SH-SY5Y (cell line): ENCODE measurements around the gene VPS51.

ENCODE experiments used
- GATA2 ChIP-seq: IDR thresholded peaks from 2 replicates; pipeline ENCODE4 v1.6.1; 2011; ENCODE audit warnings: mild to moderate bottlenecking, low read depth, low read length
- GATA3 ChIP-seq: IDR thresholded peaks from 2 replicates; pipeline ENCODE4 v1.6.1; 2011; ENCODE audit warnings: low read depth, mild to moderate bottlenecking, low read length, moderate library complexity

DNA sequence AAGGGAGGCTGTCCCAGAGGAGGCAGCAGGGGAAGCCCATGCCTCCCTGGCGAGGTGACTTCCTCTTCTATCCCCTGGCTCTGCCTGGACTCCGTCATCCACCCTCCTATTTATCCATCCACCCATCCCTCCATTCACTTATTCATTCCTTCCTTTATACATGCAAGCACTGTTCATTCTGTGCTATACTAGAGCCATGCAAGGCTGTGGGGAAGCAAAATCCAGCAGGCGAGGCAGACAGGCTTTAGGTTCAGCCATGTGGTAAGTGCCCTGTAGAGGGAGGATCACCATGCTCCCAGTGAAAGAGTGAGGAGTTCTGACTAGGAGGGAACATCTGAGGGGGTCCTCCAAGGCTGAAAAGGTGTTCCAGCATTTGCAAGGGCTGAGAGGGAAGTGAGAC, 36.5 kb upstream of the VPS51 start:
- TF ChIP-seq GATA3 (no peak), GATA2 (no peak)
